Stomach smooth muscle (tissue), 2 donors: ENCODE data around the gene FMO2.

ENCODE experiments used
- H3K27ac ChIP-seq: one replicate; pipeline ENCODE4 v1.7.0; 2013; ENCODE audit warnings: mild to moderate bottlenecking, low read length, inconsistent platforms
- H3K27me3 ChIP-seq, 2 donors: one replicate each; pipeline ENCODE4 v1.7.0; 2013; ENCODE audit warnings: low read length in 2 of 2; ENCODE audit not compliant: insufficient read depth in 2 of 2, control insufficient read depth in 1 of 2
- H3K36me3 ChIP-seq, 2 donors: one replicate each; pipeline ENCODE4 v1.7.0; 2013; ENCODE audit warnings: low read length in 2 of 2; ENCODE audit not compliant: control insufficient read depth in 2 of 2, insufficient read depth in 2 of 2
- H3K4me1 ChIP-seq: one replicate; pipeline ENCODE4 v1.7.0; 2013; ENCODE audit warnings: low read length; ENCODE audit not compliant: control insufficient read depth, insufficient read depth
- H3K4me3 ChIP-seq, 2 donors: one replicate each; pipeline ENCODE4 v1.7.0; 2013; ENCODE audit warnings: low read length in 2 of 2
- H3K9ac ChIP-seq, 2 donors: one replicate each; pipeline ENCODE4 v1.7.0; 2013; ENCODE audit warnings: low read length in 2 of 2, mild to moderate bottlenecking in 1 of 2
- H3K9me3 ChIP-seq, 2 donors: one replicate each; pipeline ENCODE4 v1.7.0; 2013; ENCODE audit warnings: low read length in 2 of 2; ENCODE audit not compliant: control insufficient read depth in 2 of 2
- donor health status: healthy.
- donor health status: Pancreatic carcinoma.

FMO2 gene

DNA sequence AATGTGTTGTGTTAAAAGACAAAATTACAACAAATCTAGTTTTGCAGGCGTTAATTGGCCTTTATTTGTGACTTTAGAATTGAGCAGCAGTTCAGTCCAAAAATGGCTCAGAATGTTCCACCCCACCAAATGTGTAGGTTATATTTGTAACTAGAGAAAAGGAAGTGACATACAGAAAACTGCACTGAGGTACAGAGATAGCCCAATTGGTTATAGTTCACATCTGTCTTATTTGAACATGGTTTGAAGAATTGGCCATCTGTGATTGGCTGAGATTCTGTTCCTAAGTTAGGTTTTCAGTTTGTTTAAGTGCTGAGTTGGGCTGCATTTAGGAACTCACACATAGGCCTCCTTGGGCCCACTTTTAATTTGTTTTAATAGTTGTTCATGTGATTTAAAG is 12.0 kb upstream of the FMO2 start:
- Histone ChIP-seq H3K4me1 (no peaks in the 10 kb centered on the region), H3K36me3 (no peaks in the 10 kb centered on the region), H3K4me3 (no peak overlapping the region), H3K27me3 (no peaks in the 10 kb centered on the region), H3K9ac (no peak overlapping the region), H3K27ac (no peak overlapping the region), H3K9me3 (no peaks in the 10 kb centered on the region)

- Histone ChIP-seq H3K27me3 (no peaks in the 10 kb centered on the region), H3K4me3 (no peak overlapping the region), H3K4me1 (no peaks in the 10 kb centered on the region), H3K27ac (no peak overlapping the region), H3K9ac (no peak overlapping the region), H3K9me3 (no peaks in the 10 kb centered on the region), H3K36me3 (no peaks in the 10 kb centered on the region)
These were observed 10.4 kb upstream of the FMO2 start for GRCh38 chr1:171174560-171175294.

DNA sequence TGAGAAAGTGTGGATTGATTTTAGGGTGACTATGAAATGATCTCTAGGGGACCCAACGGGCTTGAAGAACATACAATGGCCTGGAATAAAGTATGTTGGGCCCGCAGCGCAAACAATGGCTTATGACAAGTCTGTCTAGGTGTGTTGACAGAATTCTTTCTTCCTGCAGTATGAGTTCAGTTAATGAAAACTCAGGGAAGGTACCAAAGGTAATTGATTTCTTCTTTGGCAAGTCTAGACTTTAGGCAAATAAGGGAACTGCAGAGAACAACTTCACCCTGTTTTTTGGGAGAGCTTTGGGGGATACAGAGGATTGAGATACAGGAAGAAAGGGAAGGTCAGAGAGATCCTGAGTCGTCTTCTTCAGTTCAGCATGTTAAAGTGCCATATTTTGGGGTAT is 7.8 kb upstream of the FMO2 start:
- H3K9ac ChIP-seq, result no peak overlapping the region
- no peak overlapping the region for H3K27ac ChIP-seq
- H3K4me1 ChIP-seq, result no peaks in the 10 kb centered on the region
- H3K27me3 ChIP-seq, result no peaks in the 10 kb centered on the region
- no peaks in the 10 kb centered on the region for H3K36me3 ChIP-seq
- H3K9me3 ChIP-seq, result no peaks in the 10 kb centered on the region
- no peak overlapping the region for H3K4me3 ChIP-seq

DNA sequence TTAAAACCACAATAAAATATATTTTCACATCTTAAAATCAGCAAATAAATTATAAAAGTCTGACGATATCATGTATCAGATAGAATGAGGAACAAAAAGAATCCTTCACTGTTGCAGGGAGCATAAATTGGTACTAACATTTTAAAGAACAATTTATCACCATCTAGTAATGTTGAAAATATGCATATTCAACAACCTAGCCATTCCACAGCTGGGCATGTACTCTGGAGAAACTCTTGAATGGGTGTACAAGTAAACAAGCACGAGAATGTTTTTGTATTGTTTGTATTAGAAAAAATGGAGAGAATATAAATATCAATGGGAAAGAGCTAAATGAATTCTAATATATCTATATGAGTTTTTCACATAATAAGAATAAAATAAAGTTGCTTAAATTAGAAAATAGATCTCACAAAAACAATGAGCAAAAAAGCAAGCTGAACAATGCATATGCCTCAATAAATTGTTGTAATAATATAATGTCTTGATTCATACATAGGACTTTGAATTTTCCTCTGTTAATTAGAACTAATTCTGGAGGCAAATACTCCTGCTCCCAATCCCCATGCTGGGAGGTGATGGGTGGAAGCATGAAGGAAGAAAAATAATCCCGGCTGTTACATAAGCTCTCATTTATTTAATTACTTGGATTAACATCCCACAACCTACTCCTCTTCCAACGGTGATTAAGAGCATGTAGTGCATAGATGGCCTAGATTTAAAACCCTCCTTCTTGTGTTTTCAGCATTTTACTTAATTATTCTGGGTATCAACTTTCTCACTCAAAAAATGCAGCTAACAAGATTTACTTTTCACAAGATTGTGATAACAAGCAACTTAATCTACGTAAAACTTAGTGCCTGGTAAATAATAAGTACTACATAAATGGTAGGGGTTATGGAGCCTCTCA is 5.5 kb upstream of the FMO2 start:
- H3K9me3 ChIP-seq, result no peaks in the 10 kb centered on the region
- no peaks in the 10 kb centered on the region for H3K27me3 ChIP-seq
- H3K9ac ChIP-seq, result no peak overlapping the region
- H3K4me1 ChIP-seq, result no peaks in the 10 kb centered on the region
- no peaks in the 10 kb centered on the region for H3K36me3 ChIP-seq
- H3K27ac ChIP-seq, result no peak overlapping the region
- H3K4me3 ChIP-seq, result no peak overlapping the region

DNA sequence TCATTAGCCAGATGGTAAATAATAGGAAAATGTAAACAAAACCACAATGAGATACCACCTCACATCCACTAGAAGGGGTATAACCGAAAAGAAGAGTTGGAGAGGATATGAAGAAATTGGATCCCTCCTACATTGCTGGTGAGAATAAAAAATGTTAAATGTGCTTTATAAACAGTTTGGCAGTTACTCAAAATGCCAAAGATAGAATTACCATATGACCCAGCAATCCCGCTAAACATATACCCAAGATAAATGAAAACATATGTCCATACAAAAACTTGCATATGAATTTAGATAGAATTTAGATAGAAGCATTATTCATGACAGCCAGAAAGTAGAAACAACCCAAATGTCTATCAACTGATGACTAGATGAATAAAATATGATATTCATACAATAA is 4.4 kb upstream of the FMO2 start:
- H3K9me3 ChIP-seq, result no peaks in the 10 kb centered on the region
- H3K27ac ChIP-seq, result no peak overlapping the region
- H3K4me1 ChIP-seq, result no peaks in the 10 kb centered on the region
- no peak overlapping the region for H3K9ac ChIP-seq
- H3K36me3 ChIP-seq, result no peaks in the 10 kb centered on the region
- no peak overlapping the region for H3K4me3 ChIP-seq
- no peaks in the 10 kb centered on the region for H3K27me3 ChIP-seq

DNA sequence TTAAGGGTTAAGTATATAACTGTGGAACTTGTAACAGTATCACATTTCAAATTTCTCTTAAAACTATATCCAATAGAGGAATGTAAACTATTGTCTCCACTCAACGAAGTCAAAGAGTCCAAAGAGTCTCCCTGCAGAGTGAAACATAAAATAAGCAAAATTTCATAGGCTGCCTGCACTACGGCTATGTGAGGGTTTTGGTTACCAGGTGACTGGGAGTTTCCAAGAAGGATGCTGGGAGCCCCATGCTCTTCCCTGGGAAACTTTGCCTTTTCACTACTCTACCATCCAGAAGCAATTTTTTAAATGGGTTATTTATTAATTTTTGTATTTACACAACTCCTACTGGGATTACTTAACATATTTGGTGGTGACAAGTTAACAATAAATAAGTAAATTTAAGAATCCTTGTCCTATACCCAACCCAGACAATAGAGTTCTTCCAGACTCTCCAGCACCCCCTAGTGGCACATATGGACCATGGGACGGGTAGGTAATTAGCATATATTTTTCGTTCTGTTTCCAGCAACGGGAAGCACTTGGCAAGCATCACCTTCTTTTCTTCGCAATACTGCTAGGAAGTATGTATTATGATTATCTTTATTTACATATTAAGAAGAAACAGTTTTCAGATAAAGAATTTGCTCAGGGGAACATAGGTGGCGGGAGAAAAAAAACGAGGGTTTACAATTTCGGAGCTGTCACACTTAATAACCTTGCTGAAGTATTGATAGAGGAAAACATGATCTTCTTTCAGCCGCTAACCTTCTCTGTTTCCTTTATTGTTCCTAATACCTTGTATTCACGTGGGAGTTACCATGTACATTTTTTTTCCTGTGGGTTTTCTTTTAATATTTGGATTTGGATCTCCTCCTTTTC is 3.5 kb downstream of the FMO2 start:
- Histone ChIP-seq H3K36me3 (no peaks in the 10 kb centered on the region), H3K4me1 (no peaks in the 10 kb centered on the region), H3K27me3 (no peaks in the 10 kb centered on the region), H3K4me3 (no peak overlapping the region), H3K27ac (no peak overlapping the region), H3K9me3 (no peaks in the 10 kb centered on the region), H3K9ac (no peak overlapping the region)

- Histone ChIP-seq H3K4me1 (no peaks in the 10 kb centered on the region), H3K36me3 (no peaks in the 10 kb centered on the region), H3K27me3 (no peaks in the 10 kb centered on the region), H3K27ac (no peak overlapping the region), H3K9me3 (no peaks in the 10 kb centered on the region), H3K9ac (no peak overlapping the region), H3K4me3 (no peak overlapping the region)
These were observed 6.9 kb downstream of the FMO2 start for GRCh38 chr1:171191992-171192391.

- H3K27ac ChIP-seq, result no peak overlapping the region
These were observed 10.7 kb downstream of the FMO2 start for GRCh38 chr1:171195767-171196166.

GRCh38 chr1:171196351-171196750 is 11.3 kb downstream of the FMO2 start:
- H3K27me3 ChIP-seq, result no peaks in the 10 kb centered on the region
- H3K4me3 ChIP-seq, result no peak overlapping the region
- H3K9ac ChIP-seq, result no peak overlapping the region
- H3K9me3 ChIP-seq, result no peaks in the 10 kb centered on the region
- H3K36me3 ChIP-seq, result peaks cover 0 to 2% of the 10 kb centered on the region in 2 donors
- no peaks in the 10 kb centered on the region for H3K4me1 ChIP-seq
- no peak overlapping the region for H3K27ac ChIP-seq

More at GRCh38 chr1:171195767-171196166, 10.7 kb downstream of the FMO2 start:
- Histone ChIP-seq H3K27me3 (no peaks in the 10 kb centered on the region), H3K4me1 (no peaks in the 10 kb centered on the region), H3K36me3 (peaks cover 0 to 2% of the 10 kb centered on the region in 2 donors), H3K9ac (no peak overlapping the region), H3K9me3 (no peaks in the 10 kb centered on the region), H3K4me3 (no peak overlapping the region)

GRCh38 chr1:171198081-171198480 is 13.0 kb downstream of the FMO2 start:
- Histone ChIP-seq H3K4me1 (no peaks in the 10 kb centered on the region), H3K9ac (no peak overlapping the region), H3K27me3 (no peaks in the 10 kb centered on the region), H3K9me3 (no peaks in the 10 kb centered on the region), H3K36me3 (peaks cover 0 to 2% of the 10 kb centered on the region in 2 donors), H3K4me3 (no peak overlapping the region), H3K27ac (no peak overlapping the region)
